Effector CD8-positive, alpha-beta T cell (primary cell): ENCODE measurements around the gene PAEP.
"Not testable (repeated sequence)": the region's sequence is repeated elsewhere in the genome, so short reads cannot be mapped to it uniquely, and the experiment has no call there.

Source experiments
- DNase-seq: peaks from one replicate; lab custom pipeline; 2025; lab: John Stamatoyannopoulos, UW

Gene PAEP

GRCh38 chr9:135526089-135526729 is 35.3 kb upstream of the PAEP start:
- no peak for DNase-seq

- DNase-seq: no peak
These were observed 34.6 kb upstream of the PAEP start for GRCh38 chr9:135526730-135527571.

GRCh38 chr9:135528842-135529435 is 32.6 kb upstream of the PAEP start:
- not testable (repeated sequence) for DNase-seq

GRCh38 chr9:135530146-135530545 is 31.4 kb upstream of the PAEP start:
- DNase-seq: no peak

GRCh38 chr9:135531096-135531495 is 30.5 kb upstream of the PAEP start:
- no peak for DNase-seq

- no peak for DNase-seq
These were observed 28.4 kb upstream of the PAEP start for GRCh38 chr9:135533113-135533512.

- no peak for DNase-seq
These were observed 27.9 kb upstream of the PAEP start for GRCh38 chr9:135533674-135534073.

GRCh38 chr9:135534192-135534711 is 27.3 kb upstream of the PAEP start:
- DNase-seq: not testable (repeated sequence)

GRCh38 chr9:135534826-135535225 is 26.7 kb upstream of the PAEP start:
- not testable (repeated sequence) for DNase-seq

- DNase-seq: not testable (repeated sequence)
These were observed 25.9 kb upstream of the PAEP start for GRCh38 chr9:135535631-135536030.

- no peak for DNase-seq
These were observed 25.3 kb upstream of the PAEP start for GRCh38 chr9:135536216-135536615.

- DNase-seq: not testable (repeated sequence)
These were observed 18.2 kb upstream of the PAEP start for GRCh38 chr9:135543262-135543894.

- DNase-seq: no peak
These were observed 16.4 kb upstream of the PAEP start for GRCh38 chr9:135544981-135545635.

- DNase-seq: not testable (repeated sequence)
These were observed 15.8 kb upstream of the PAEP start, which contains the start of gene OBP2A for GRCh38 chr9:135545646-135546176. OBP2A (plus strand) TSS chr9:135546126; CDS start chr9:135546181, 55 bp downstream.

- DNase-seq: not testable (repeated sequence)
These were observed 14.6 kb upstream of the PAEP start for GRCh38 chr9:135546792-135547617.

GRCh38 chr9:135547756-135548736 is 13.5 kb upstream of the PAEP start:
- DNase-seq: no peak

- DNase-seq: not testable (repeated sequence)
These were observed 11.8 kb upstream of the PAEP start for GRCh38 chr9:135549478-135550343.

- DNase-seq: no peak
These were observed 11.1 kb upstream of the PAEP start for GRCh38 chr9:135550344-135550918.
